GM12801 (cell line): ENCODE results near the gene CCDC59.

Experiments used
- CTCF ChIP-seq: IDR thresholded peaks from one replicate; pipeline ENCODE4 v1.5.1; 2011; ENCODE audit warnings: control low read depth; ENCODE audit not compliant: insufficient read length; ENCODE audit errors: extremely low read depth

CCDC59 gene

GRCh38 chr12:82375201-82375600, 17.0 kb upstream of the CCDC59 start:
- TF ChIP-seq CTCF, result no peak

- TF ChIP-seq CTCF, result no peak
Measured at GRCh38 chr12:82366197-82366596, 8.0 kb upstream of the CCDC59 start.

- TF ChIP-seq CTCF, result no peak
Measured at GRCh38 chr12:82363990-82364389, 5.8 kb upstream of the CCDC59 start.

GRCh38 chr12:82361461-82361915, 3.3 kb upstream of the CCDC59 start:
- no peak for TF ChIP-seq CTCF

- no peak for TF ChIP-seq CTCF
Measured at GRCh38 chr12:82359115-82359478, 910 bp upstream of the CCDC59 start.

GRCh38 chr12:82357845-82358199, 365 bp downstream of the CCDC59 start:
- TF ChIP-seq CTCF, result no peak

GRCh38 chr12:82357340-82357739, 847 bp downstream of the CCDC59 start:
- TF ChIP-seq CTCF, result no peak

- no peak for TF ChIP-seq CTCF
Measured at GRCh38 chr12:82351390-82351789, 6.8 kb downstream of the CCDC59 start.
